Sigmoid colon (tissue), 7 donors: ENCODE data around the gene ITM2B. TPM values are rescaled to one million over a fixed set of nuclear protein-coding genes. Genes with fewer than 3 reads are reported as not detected.

Experiments used
- DNase-seq: peaks from one replicate; pipeline ENCODE4 v3.0.0-alpha.2; 2019
- H3K27ac ChIP-seq, 4 donors: fragments of 200-600 bp; sonication (generic); one replicate each; pipeline ENCODE4 v1.5.1; 2016 to 2019; ENCODE audit warnings: mild to moderate bottlenecking in 1 of 4
- H3K27me3 ChIP-seq, 3 donors: fragments of 200-600 bp; sonication (generic); one replicate each; pipeline ENCODE4 v1.5.1; 2019; ENCODE audit warnings: mild to moderate bottlenecking in 1 of 3
- H3K36me3 ChIP-seq, 4 donors: fragments of 200-600 bp; sonication (generic); one replicate each; pipeline ENCODE4 v1.5.1; 2016 to 2019
- H3K4me1 ChIP-seq, 4 donors: fragments of 200-600 bp; sonication (generic); one replicate each; pipeline ENCODE4 v1.5.1; 2017 to 2019
- H3K4me3 ChIP-seq, 4 donors: fragments of 200-600 bp; sonication (generic); one replicate each; pipeline ENCODE4 v1.5.1; 2017 to 2019; ENCODE audit warnings: mild to moderate bottlenecking in 2 of 4, moderate library complexity in 1 of 4
- H3K9me3 ChIP-seq, 4 donors: fragments of 200-600 bp in 3 of 4; sonication (generic) in 3 of 4; one replicate each; pipeline versions ENCODE4 v1.5.1 to v1.6.1; 2013 to 2019
- CTCF ChIP-seq, 4 experiments: fragments of 450-650 bp in 3 of 4; fragments of 200-600 bp in 1 of 4; IDR thresholded peaks; one replicate each; pipeline ENCODE4 v1.5.1; 2016 to 2019; ENCODE audit warnings: antibody characterized with exemption in 4 of 4, mild to moderate bottlenecking in 3 of 4, moderate library complexity in 2 of 4
- EP300 ChIP-seq, 4 donors: sonication (generic); formaldehyde crosslinking; IDR thresholded peaks; one replicate each; pipeline ENCODE4 v1.6.1; 2017; ENCODE audit warnings: antibody characterized with exemption in 4 of 4
- POLR2A ChIP-seq, 2 donors: fragments of 450-650 bp; IDR thresholded peaks; one replicate each; pipeline ENCODE4 v1.6.1; 2016; ENCODE audit warnings: antibody characterized with exemption in 2 of 2, mild to moderate bottlenecking in 2 of 2, moderate library complexity in 2 of 2
- POLR2AphosphoS5 ChIP-seq, 4 donors: sonication (generic); formaldehyde crosslinking; IDR thresholded peaks; one replicate each; pipeline ENCODE4 v1.6.1; 2017; ENCODE audit warnings: antibody characterized with exemption in 4 of 4
- WGBS, 2 donors: extraction: QIAGEN DNeasy Blood & Tissue Kit; methylation state at CpG; one replicate each; pipeline ENCODE4 v1.1.7; 2013; 5-methylcytosine and 5-hydroxymethylcytosine counted together
- intact Hi-C: fragments of 100-400 bp; cut with DNase I; formaldehyde crosslinking; loops from one replicate; pipeline ENCODE4 v1.15.1; 2023
- polyA plus RNA-seq, 3 donors: library from polyadenylated mRNA; stranded (reverse); fragments of 200-250 nt; gene quantifications; one replicate each; pipeline ENCODE4 v1.2.3, GENCODE V29; 2013
- total RNA-seq, 4 donors: library from RNA; depleted of rRNA; stranded (reverse); fragments of >200 nt; gene quantifications; one replicate each; pipeline ENCODE4 v1.1.0, GENCODE V29; 2016
- donor health status: healthy with polysubstance abuse.
- donor health status: Bipolar disorder and iron deficiency.
- donor health status: healthy.

ITM2B gene
- total and polyA plus RNA-seq, 7 donors, result 147 to 478 (median 285) TPM

GRCh38 chr13:48278806-48279205 lies 45.8 kb downstream of the ITM2B start:
- 58 to 65% methylated on average over 2 of the region's 2 CpGs for WGBS, 2 donors
- no peak for DNase-seq
- intact Hi-C loops, result no loop called here
- no peaks in the 10 kb centered on the region for H3K27me3 ChIP-seq
- H3K27ac ChIP-seq, result no peak overlapping the region
- H3K4me1 ChIP-seq, result no peaks in the 10 kb centered on the region
- TF ChIP-seq CTCF (IDR thresholded peaks at IDR 0.05) (no peak), EP300 (IDR thresholded peaks at IDR 0.05) (no peak), POLR2AphosphoS5 (IDR thresholded peaks at IDR 0.05) (no peak), POLR2A (IDR thresholded peaks at IDR 0.05) (no peak)
- no peak overlapping the region for H3K4me3 ChIP-seq
- H3K36me3 ChIP-seq, result no peaks in the 10 kb centered on the region
- no peaks in the 10 kb centered on the region for H3K9me3 ChIP-seq

- Histone ChIP-seq H3K9me3 (no peaks in the 10 kb centered on the region), H3K27ac (no peak overlapping the region), H3K4me3 (no peak overlapping the region), H3K4me1 (no peaks in the 10 kb centered on the region), H3K27me3 (no peaks in the 10 kb centered on the region), H3K36me3 (no peaks in the 10 kb centered on the region)
- no peak for DNase-seq
- intact Hi-C loops, result no loop called here
- WGBS, 2 donors, result 78 to 80% methylated on average over 1 of the region's 1 CpG
- TF ChIP-seq EP300 (IDR thresholded peaks at IDR 0.05), result no peak
These were observed 48.5 kb downstream of the ITM2B start for GRCh38 chr13:48281556-48281955.

- no peak for TF ChIP-seq POLR2AphosphoS5 (IDR thresholded peaks at IDR 0.05)
- no peak for TF ChIP-seq POLR2A (IDR thresholded peaks at IDR 0.05)
- TF ChIP-seq EP300 (IDR thresholded peaks at IDR 0.05), result no peak
- TF ChIP-seq CTCF (IDR thresholded peaks at IDR 0.05), result no peak
- H3K4me1 ChIP-seq, result no peaks in the 10 kb centered on the region
- H3K4me3 ChIP-seq, result no peak overlapping the region
- 28 to 62% methylated on average over 2 of the region's 2 CpGs for WGBS, 2 donors
- H3K9me3 ChIP-seq, result no peaks in the 10 kb centered on the region
- H3K27me3 ChIP-seq, result no peaks in the 10 kb centered on the region
- no peak overlapping the region for H3K27ac ChIP-seq
- DNase-seq, result no peak
- intact Hi-C loops, result no loop called here
- H3K36me3 ChIP-seq, result no peaks in the 10 kb centered on the region
These were observed 58.7 kb downstream of the ITM2B start for GRCh38 chr13:48291730-48292129.

- H3K27me3 ChIP-seq, result no peaks in the 10 kb centered on the region
- no peak for DNase-seq
- H3K4me3 ChIP-seq, result no peak overlapping the region
- H3K9me3 ChIP-seq, result no peaks in the 10 kb centered on the region
- 53 to 77% methylated on average over 4 of the region's 4 CpGs for WGBS, 2 donors
- H3K36me3 ChIP-seq, result no peaks in the 10 kb centered on the region
- no peaks in the 10 kb centered on the region for H3K4me1 ChIP-seq
- no peak overlapping the region for H3K27ac ChIP-seq
- intact Hi-C loops, result no loop called here
- TF ChIP-seq CTCF (IDR thresholded peaks at IDR 0.05) (no peak), POLR2AphosphoS5 (IDR thresholded peaks at IDR 0.05) (no peak), EP300 (IDR thresholded peaks at IDR 0.05) (no peak), POLR2A (IDR thresholded peaks at IDR 0.05) (no peak)
These were observed 59.6 kb downstream of the ITM2B start for GRCh38 chr13:48292650-48293049.

GRCh38 chr13:48294653-48295052 lies 61.6 kb downstream of the ITM2B start:
- H3K36me3 ChIP-seq, result no peaks in the 10 kb centered on the region
- WGBS, 2 donors, result 85 to 96% methylated on average over 2 of the region's 2 CpGs
- H3K4me3 ChIP-seq, result no peak overlapping the region
- no peaks in the 10 kb centered on the region for H3K4me1 ChIP-seq
- H3K9me3 ChIP-seq, result no peaks in the 10 kb centered on the region
- no peak overlapping the region for H3K27ac ChIP-seq
- no peaks in the 10 kb centered on the region for H3K27me3 ChIP-seq
- TF ChIP-seq POLR2AphosphoS5 (IDR thresholded peaks at IDR 0.05), result no peak
- no peak for TF ChIP-seq EP300 (IDR thresholded peaks at IDR 0.05)
- TF ChIP-seq POLR2A (IDR thresholded peaks at IDR 0.05), result no peak
- TF ChIP-seq CTCF (IDR thresholded peaks at IDR 0.05), result no peak
- no peak for DNase-seq
- intact Hi-C loops, result no loop called here
